Upper lobe of left lung (tissue), 6 donors: ENCODE results near the gene BLTP3A. TPM values are rescaled to one million over a fixed set of nuclear protein-coding genes. Genes with fewer than 3 reads are reported as not detected.
"Not testable (repeated sequence)": the region's sequence is repeated elsewhere in the genome, so short reads cannot be mapped to it uniquely, and the experiment has no call there.

Experiments
- ATAC-seq, 2 donors: fragments of 200-7000 bp; cut with Tn5 transposase; one replicate each; pipeline ENCODE4 v1.9.1; 2022; ENCODE audit warnings: mild to moderate bottlenecking in 2 of 2, moderate library complexity in 2 of 2; ENCODE audit not compliant: low FRiP score in 2 of 2
- DNase-seq, 2 donors: peaks; one replicate each; pipeline ENCODE4 v3.0.0-alpha.2; 2019 to 2020
- H3K27ac ChIP-seq, 4 donors: fragments of 200-600 bp; sonication (generic); one replicate each; pipeline ENCODE4 v1.5.1; 2016 to 2019
- H3K27me3 ChIP-seq, 4 donors: fragments of 200-600 bp; sonication (generic); one replicate each; pipeline ENCODE4 v1.5.1; 2017 to 2019
- H3K36me3 ChIP-seq, 4 donors: fragments of 200-600 bp; sonication (generic); one replicate each; pipeline ENCODE4 v1.5.1; 2016 to 2019
- H3K4me1 ChIP-seq, 4 donors: fragments of 200-600 bp; sonication (generic); one replicate each; pipeline ENCODE4 v1.5.1; 2018 to 2019
- H3K4me3 ChIP-seq, 4 donors: fragments of 200-600 bp; sonication (generic); one replicate each; pipeline ENCODE4 v1.5.1; 2017 to 2019; ENCODE audit warnings: mild to moderate bottlenecking in 2 of 4, moderate library complexity in 1 of 4
- H3K9me3 ChIP-seq, 4 donors: fragments of 200-600 bp; sonication (generic); one replicate each; pipeline ENCODE4 v1.5.1; 2018 to 2019
- CTCF ChIP-seq, 6 experiments: fragments of 450-650 bp in 4 of 6; fragments of 200-600 bp in 2 of 6; sonication (generic) in 2 of 6; IDR thresholded peaks; one replicate each; pipeline ENCODE4 v1.5.1; 2016 to 2019; ENCODE audit warnings: antibody characterized with exemption in 6 of 6
- EP300 ChIP-seq, 4 donors: sonication (generic); formaldehyde crosslinking; IDR thresholded peaks; one replicate each; pipeline ENCODE4 v1.5.1; 2017; ENCODE audit warnings: antibody characterized with exemption in 4 of 4, control low read depth in 2 of 4
- POLR2A ChIP-seq, 4 donors: fragments of 450-650 bp; IDR thresholded peaks; one replicate each; pipeline ENCODE4 v1.5.1; 2016 to 2017; ENCODE audit warnings: antibody characterized with exemption in 4 of 4, mild to moderate bottlenecking in 2 of 4
- POLR2AphosphoS5 ChIP-seq, 2 donors: sonication (generic); formaldehyde crosslinking; IDR thresholded peaks; one replicate each; pipeline ENCODE4 v1.5.1; 2017; ENCODE audit warnings: antibody characterized with exemption in 2 of 2
- WGBS, 2 donors: methylation state at CpG; one replicate each; pipeline ENCODE4 v1.1.5; 2017 to 2018; 5-methylcytosine and 5-hydroxymethylcytosine counted together
- total RNA-seq, 6 donors: library from RNA; depleted of rRNA in 4 of 6; stranded (reverse); fragments of >200 nt in 4 of 6; gene quantifications; one replicate each; pipeline versions ENCODE4 v1.1.0 to v1.2.1, GENCODE V29; 2016 to 2021
- donor health status: DM: no; HTN: no; CAD: no; lungs with moderate emphysema.
- donor health status: DM: no; HTN: yes; CAD: no; lungs with severe emphysema.

The BLTP3A gene
- total RNA-seq, 6 donors from 2014 or later: 10.5 to 23.0 (median 17.9) TPM

- ATAC-seq: no peak
- H3K27ac ChIP-seq: peak overlapping the region; percentile 89 to 98 (median 93)
Measured at GRCh38 chr6:34757687-34758274, 34.1 kb upstream of the BLTP3A start.

GRCh38 chr6:34760108-34760507 is 31.8 kb upstream of the BLTP3A start:
- no peak for DNase-seq
- no peak for TF ChIP-seq CTCF (IDR thresholded peaks at IDR 0.05)
- no peak for TF ChIP-seq POLR2A (IDR thresholded peaks at IDR 0.05)
- no peak for TF ChIP-seq POLR2AphosphoS5 (IDR thresholded peaks at IDR 0.05)
- no peak for ATAC-seq
- Histone ChIP-seq H3K27me3 (no peaks in the 10 kb centered on the region), H3K4me3 (no peak overlapping the region), H3K27ac (no peak overlapping the region), H3K4me1 (peaks cover 10 to 20% (median 15%) of the 10 kb centered on the region in 4 donors), H3K36me3 (peaks cover 7 to 40% (median 30%) of the 10 kb centered on the region in 4 donors), H3K9me3 (no peaks in the 10 kb centered on the region)
- 93 to 94% methylated on average over 8 of the region's 8 CpGs for WGBS, 2 donors

More at GRCh38 chr6:34757687-34758274, 34.1 kb upstream of the BLTP3A start:
- WGBS, 2 donors: 7 to 9% methylated on average over 11 of the region's 11 CpGs
- Histone ChIP-seq H3K4me1 (peaks cover 10 to 20% (median 15%) of the 10 kb centered on the region in 4 donors), H3K36me3 (peaks cover 2 to 17% (median 10%) of the 10 kb centered on the region in 4 donors), H3K27me3 (no peaks in the 10 kb centered on the region), H3K4me3 (peak overlapping the region; percentile 65 to 77 (median 66)), H3K9me3 (no peaks in the 10 kb centered on the region)
- no peak for DNase-seq
- TF ChIP-seq POLR2A (IDR thresholded peaks at IDR 0.05): no peak
- TF ChIP-seq CTCF (IDR thresholded peaks at IDR 0.05): no peak
- no peak for TF ChIP-seq POLR2AphosphoS5 (IDR thresholded peaks at IDR 0.05)
- no peak for TF ChIP-seq EP300 (IDR thresholded peaks at IDR 0.05)

GRCh38 chr6:34761681-34762080 is 30.2 kb upstream of the BLTP3A start:
- peaks cover 12 to 56% (median 41%) of the 10 kb centered on the region in 4 donors for H3K36me3 ChIP-seq
- H3K27ac ChIP-seq, H3K9me3 ChIP-seq, H3K27me3 ChIP-seq, ATAC-seq, DNase-seq, H3K4me3 ChIP-seq: not testable (repeated sequence)
- peaks cover 9 to 12% (median 11%) of the 10 kb centered on the region in 4 donors for H3K4me1 ChIP-seq
- WGBS, 2 donors: 86 to 100% methylated on average over 5 of the region's 5 CpGs

- H3K9me3 ChIP-seq: no peaks in the 10 kb centered on the region
- peaks cover 31 to 97% (median 67%) of the 10 kb centered on the region in 4 donors for H3K36me3 ChIP-seq
- no peak overlapping the region for H3K4me3 ChIP-seq
- ATAC-seq: no peak
- no peak for TF ChIP-seq EP300 (IDR thresholded peaks at IDR 0.05)
- no peak for TF ChIP-seq POLR2A (IDR thresholded peaks at IDR 0.05)
- no peak for TF ChIP-seq POLR2AphosphoS5 (IDR thresholded peaks at IDR 0.05)
- TF ChIP-seq CTCF (IDR thresholded peaks at IDR 0.05): no peak
- H3K27me3 ChIP-seq: no peaks in the 10 kb centered on the region
- no peaks in the 10 kb centered on the region for H3K4me1 ChIP-seq
- no peak for DNase-seq
- H3K27ac ChIP-seq: no peak overlapping the region
- 100% methylated on average over 1 of the region's 1 CpG for WGBS, 2 donors
Measured at GRCh38 chr6:34768148-34768547, 23.7 kb upstream of the BLTP3A start.

- Histone ChIP-seq H3K9me3 (no peaks in the 10 kb centered on the region), H3K27ac (no peak overlapping the region), H3K36me3 (peaks cover 27 to 97% (median 55%) of the 10 kb centered on the region in 4 donors), H3K27me3 (no peaks in the 10 kb centered on the region), H3K4me1 (no peaks in the 10 kb centered on the region), H3K4me3 (no peak overlapping the region)
- DNase-seq (no peak), ATAC-seq (no peak)
- TF ChIP-seq POLR2A (IDR thresholded peaks at IDR 0.05): no peak
- TF ChIP-seq POLR2AphosphoS5 (IDR thresholded peaks at IDR 0.05): no peak
- TF ChIP-seq CTCF (IDR thresholded peaks at IDR 0.05): no peak
- 98 to 100% methylated on average over 1 of the region's 1 CpG for WGBS, 2 donors
Measured at GRCh38 chr6:34771727-34772126, 20.2 kb upstream of the BLTP3A start.
